AG04449 (cell line): ENCODE results near the gene ZNF275.
"Not testable (repeated sequence)": the region's sequence is repeated elsewhere in the genome, so short reads cannot be mapped to it uniquely, and the experiment has no call there.

Experiments used
- CTCF ChIA-PET: fragments of 350-600 bp; formaldehyde crosslinking; extraction: SDS; loops from one replicate; lab custom pipeline; 2021; ENCODE audit warnings: antibody characterized with exemption; lab: Yijun Ruan, JAX
- POLR2A ChIA-PET: fragments of 400-600, 350-600 bp; formaldehyde crosslinking; extraction: SDS; loops from one replicate; lab custom pipeline; 2020; ENCODE audit warnings: antibody characterized with exemption, inconsistent platforms; lab: Yijun Ruan, JAX
- DNase-seq: peaks from one replicate; pipeline ENCODE4 v3.0.0-alpha.2; 2010; ENCODE audit warnings: low read depth, low spot score
- H3K4me3 ChIP-seq: 2 replicates; pipeline ENCODE4 v1.5.1; 2011; ENCODE audit warnings: low read depth, mild to moderate bottlenecking, control low read depth, low read length
- CTCF ChIP-seq: IDR thresholded peaks from one replicate; pipeline ENCODE4 v1.5.1; 2011; ENCODE audit warnings: mild to moderate bottlenecking, moderate library complexity, low read length, control low read depth, inconsistent platforms; ENCODE audit not compliant: insufficient read depth; ENCODE audit errors: missing control alignments

ZNF275 gene

GRCh38 chrX:153387987-153388721 lies 54.2 kb downstream of the ZNF275 start:
- ChIA-PET POLR2A (no interaction called here), CTCF (no interaction called here)
- TF ChIP-seq CTCF = no peak

GRCh38 chrX:153388722-153389459 lies 54.9 kb downstream of the ZNF275 start:
- CTCF ChIA-PET = no interaction called here

More at GRCh38 chrX:153387987-153388721, 54.2 kb downstream of the ZNF275 start:
- no peak for DNase-seq
- no peak overlapping the region for H3K4me3 ChIP-seq

GRCh38 chrX:153389460-153389768 lies 55.5 kb downstream of the ZNF275 start:
- H3K4me3 ChIP-seq, DNase-seq, CTCF ChIA-PET, POLR2A ChIA-PET: not testable (repeated sequence)

More at GRCh38 chrX:153388722-153389459, 54.9 kb downstream of the ZNF275 start:
- POLR2A ChIA-PET = no interaction called here
- no peak for TF ChIP-seq CTCF
- H3K4me3 ChIP-seq = no peak overlapping the region
- no peak for DNase-seq

GRCh38 chrX:153392642-153393321 lies 58.8 kb downstream of the ZNF275 start:
- H3K4me3 ChIP-seq = no peak overlapping the region
- DNase-seq = no peak
- POLR2A ChIA-PET = interaction anchor here (0.6 kb wide), 1 partner anchor 95 kb away, joined by 4 read pairs; no protein-coding TSS in a partner anchor
- CTCF ChIA-PET = no interaction called here
- TF ChIP-seq CTCF = no peak

- H3K4me3 ChIP-seq = no peak overlapping the region
- TF ChIP-seq CTCF = no peak
- ChIA-PET POLR2A (no interaction called here), CTCF (no interaction called here)
- DNase-seq = no peak
Measured at GRCh38 chrX:153394612-153395011, 60.7 kb downstream of the ZNF275 start.

GRCh38 chrX:153395613-153396319 lies 61.8 kb downstream of the ZNF275 start:
- DNase-seq = no peak
- H3K4me3 ChIP-seq = no peak overlapping the region
- POLR2A ChIA-PET = no interaction called here
- TF ChIP-seq CTCF = no peak
- CTCF ChIA-PET = no interaction called here
